ENCODE data around the gene DSCAML1.

GRCh38 chr11:117580866-117581265, 216.2 kb downstream of the DSCAML1 start:
- TF ChIP-seq, protein P1, sequence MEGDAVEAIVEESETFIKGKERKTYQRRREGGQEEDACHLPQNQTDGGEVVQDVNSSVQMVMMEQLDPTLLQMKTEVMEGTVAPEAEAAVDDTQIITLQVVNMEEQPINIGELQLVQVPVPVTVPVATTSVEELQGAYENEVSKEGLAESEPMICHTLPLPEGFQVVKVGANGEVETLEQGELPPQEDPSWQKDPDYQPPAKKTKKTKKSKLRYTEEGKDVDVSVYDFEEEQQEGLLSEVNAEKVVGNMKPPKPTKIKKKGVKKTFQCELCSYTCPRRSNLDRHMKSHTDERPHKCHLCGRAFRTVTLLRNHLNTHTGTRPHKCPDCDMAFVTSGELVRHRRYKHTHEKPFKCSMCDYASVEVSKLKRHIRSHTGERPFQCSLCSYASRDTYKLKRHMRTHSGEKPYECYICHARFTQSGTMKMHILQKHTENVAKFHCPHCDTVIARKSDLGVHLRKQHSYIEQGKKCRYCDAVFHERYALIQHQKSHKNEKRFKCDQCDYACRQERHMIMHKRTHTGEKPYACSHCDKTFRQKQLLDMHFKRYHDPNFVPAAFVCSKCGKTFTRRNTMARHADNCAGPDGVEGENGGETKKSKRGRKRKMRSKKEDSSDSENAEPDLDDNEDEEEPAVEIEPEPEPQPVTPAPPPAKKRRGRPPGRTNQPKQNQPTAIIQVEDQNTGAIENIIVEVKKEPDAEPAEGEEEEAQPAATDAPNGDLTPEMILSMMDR (IDR thresholded peaks at IDR 0.05; ENCODE audit: low read length), result no peak
- TF ChIP-seq EZH2 (IDR thresholded peaks at IDR 0.05; ENCODE audit: borderline replicate concordance, low read length), result no peak

All from OCI-LY1 (cell line).